MCF 10A (cell line): Measurements from ENCODE around the gene CD79B. TPM values are rescaled to one million over a fixed set of nuclear protein-coding genes. Genes with fewer than 3 reads are reported as not detected.

ENCODE experiments used
- BruUV-seq: library from RNA; stranded (reverse); fragments of 400-500 nt; replicated peaks from 2 replicates; lab custom pipeline; 2021; lab: Mats Ljungman, UMichigan
- CTCF ChIA-PET: fragments of 300-600 bp; sonication (Branson Sonifier 250); formaldehyde crosslinking; extraction: SDS; loops from one replicate; lab custom pipeline; 2021; ENCODE audit warnings: antibody characterized with exemption, inconsistent platforms; lab: Yijun Ruan, JAX
- POLR2A ChIA-PET: fragments of 300-600, 350-650 bp; sonication (Branson Sonifier 250); formaldehyde crosslinking; extraction: SDS; loops from one replicate; lab custom pipeline; 2020; ENCODE audit warnings: antibody characterized with exemption, inconsistent platforms; lab: Yijun Ruan, JAX
- DNase-seq: peaks from one replicate; pipeline ENCODE4 v3.0.0-alpha.2; 2018; ENCODE audit not compliant: unreplicated experiment
- H3K27ac Mint-ChIP-seq: one replicate; pipeline ENCODE4 v1.8.0; 2022; ENCODE audit warnings: mild to moderate bottlenecking, low read depth, mixed read lengths; ENCODE audit not compliant: unreplicated experiment
- H3K27me3 Mint-ChIP-seq: one replicate; pipeline ENCODE4 v1.8.0; 2022; ENCODE audit warnings: mixed read lengths; ENCODE audit not compliant: insufficient read depth, unreplicated experiment
- H3K36me3 Mint-ChIP-seq: one replicate; pipeline ENCODE4 v1.8.0; 2022; ENCODE audit warnings: mild to moderate bottlenecking, moderate library complexity, mixed read lengths; ENCODE audit not compliant: insufficient read depth, unreplicated experiment
- H3K4me1 Mint-ChIP-seq: one replicate; pipeline ENCODE4 v1.8.0; 2022; ENCODE audit warnings: mixed read lengths; ENCODE audit not compliant: insufficient read depth, unreplicated experiment
- H3K4me3 Mint-ChIP-seq: one replicate; pipeline ENCODE4 v1.8.0; 2022; ENCODE audit warnings: mild to moderate bottlenecking, moderate library complexity, mixed read lengths; ENCODE audit not compliant: unreplicated experiment
- H3K9me3 Mint-ChIP-seq: one replicate; pipeline ENCODE4 v1.8.0; 2022; ENCODE audit warnings: mixed read lengths; ENCODE audit not compliant: unreplicated experiment
- CTCF ChIP-seq: fragments of 200-600 bp; IDR thresholded peaks from one replicate; pipeline ENCODE4 v1.8.0; 2022; ENCODE audit warnings: antibody characterized with exemption, mild to moderate bottlenecking; ENCODE audit not compliant: unreplicated experiment
- intact Hi-C: fragments of 100-400 bp; cut with micrococcal nuclease; formaldehyde crosslinking; loops from 2 replicates; pipeline ENCODE4 v1.14.1; 2022
- total RNA-seq: library from RNA; stranded (reverse); gene quantifications from 2 replicates; pipeline ENCODE4 v1.2.3, GENCODE V29; 2022

CD79B gene
- total RNA-seq, 1 experiment from 2014 or later: not detected

- Mint-ChIP-seq H3K9me3 (no peaks in the 10 kb centered on the region), H3K36me3 (no peaks in the 10 kb centered on the region), H3K4me1 (no peaks in the 10 kb centered on the region), H3K27me3 (no peaks in the 10 kb centered on the region), H3K4me3 (no peak overlapping the region), H3K27ac (no peak overlapping the region)
- intact Hi-C loops: no loop called here
- ChIA-PET CTCF (interaction anchor here (0.6 to 2.5 kb wide), 2 partner anchors 25 to 61 kb away, joined by 3 to 6 read pairs; no protein-coding TSS in a partner anchor), POLR2A (no interaction called here)
- no peak for TF ChIP-seq CTCF
- no TSS peak for BruUV-seq
- no peak for DNase-seq
These were observed 22.4 kb upstream of the CD79B start for GRCh38 chr17:63954402-63955063.

- TF ChIP-seq CTCF: peak; percentile 41
- BruUV-seq: no TSS peak
- H3K9me3 Mint-ChIP-seq: no peaks in the 10 kb centered on the region
- peak; percentile 60 for DNase-seq
- intact Hi-C loops: no loop called here
- H3K4me3 Mint-ChIP-seq: no peak overlapping the region
- H3K27ac Mint-ChIP-seq: no peak overlapping the region
- POLR2A ChIA-PET: no interaction called here
- H3K27me3 Mint-ChIP-seq: no peaks in the 10 kb centered on the region
- no peaks in the 10 kb centered on the region for H3K4me1 Mint-ChIP-seq
- no peaks in the 10 kb centered on the region for H3K36me3 Mint-ChIP-seq
- CTCF ChIA-PET: interaction anchor here (0.6 to 3.2 kb wide), 16 partner anchors 10 to 182 kb away, joined by 3 to 20 read pairs (median 5); partner anchors contain the start of genes CSHL1 and GH1
These were observed 19.1 kb upstream of the CD79B start for GRCh38 chr17:63950940-63951907.

- no peak overlapping the region for H3K4me3 Mint-ChIP-seq
- intact Hi-C loops: loop anchor here (5.0 kb wide), 1 partner anchor 37 kb away; the partner anchor contains the start of gene CSHL1
- TF ChIP-seq CTCF: no peak
These were observed 17.6 kb upstream of the CD79B start for GRCh38 chr17:63949576-63950250.

More at GRCh38 chr17:63949576-63950250, 17.6 kb upstream of the CD79B start:
- no TSS peak for BruUV-seq
- Mint-ChIP-seq H3K9me3 (no peaks in the 10 kb centered on the region), H3K36me3 (no peaks in the 10 kb centered on the region), H3K4me1 (no peaks in the 10 kb centered on the region), H3K27ac (no peak overlapping the region), H3K27me3 (no peaks in the 10 kb centered on the region)
- POLR2A ChIA-PET: interaction anchor here (0.8 kb wide), 1 partner anchor 64 kb away, joined by 3 read pairs; no protein-coding TSS in a partner anchor
- DNase-seq: no peak
- CTCF ChIA-PET: interaction anchor here (0.6 to 3.2 kb wide), 10 partner anchors 16 to 184 kb away, joined by 3 to 20 read pairs (median 4); partner anchors contain the start of genes CSHL1 and GH1
